OCI-LY7 (cell line): Measurements from ENCODE around the gene NME7. TPM values are rescaled to one million over a fixed set of nuclear protein-coding genes. Genes with fewer than 3 reads are reported as not detected.
"Not testable (repeated sequence)": the region's sequence is repeated elsewhere in the genome, so short reads cannot be mapped to it uniquely, and the experiment has no call there.

Experiments used
- BruUV-seq: library from RNA; stranded (reverse); fragments of 400-500 nt; replicated peaks from 2 replicates; lab custom pipeline; 2021; lab: Mats Ljungman, UMichigan
- CTCF ChIA-PET: fragments of 300-600 bp; sonication (Branson Sonifier 250); formaldehyde crosslinking; loops from one replicate; lab custom pipeline; 2022; ENCODE audit warnings: antibody characterized with exemption; ENCODE audit not compliant: unreplicated experiment; lab: Charles Lee
- POLR2A ChIA-PET: fragments of 300-600 bp; sonication (Branson Sonifier 250); formaldehyde crosslinking; loops from one replicate; lab custom pipeline; 2022; ENCODE audit warnings: antibody characterized with exemption; lab: Charles Lee
- DNase-seq: peaks from one replicate; pipeline ENCODE4 v3.0.0-alpha.2; 2015; ENCODE audit warnings: low spot score
- H2AFZ ChIP-seq: fragments of 200-600 bp; sonication (generic), shearing (Covaris generic); 2 replicates; pipeline ENCODE4 v1.6.1; 2014; ENCODE audit warnings: mild to moderate bottlenecking, antibody characterized with exemption, low read length, moderate library complexity
- H3K27ac ChIP-seq: fragments of 200-600 bp; sonication (generic); 2 replicates; pipeline ENCODE4 v1.5.1; 2014; ENCODE audit warnings: mixed run types, low read depth, mild to moderate bottlenecking, moderate library complexity, low read length, inconsistent platforms; ENCODE audit not compliant: poor library complexity, severe bottlenecking
- H3K36me3 ChIP-seq: fragments of 200-600 bp; sonication (generic); 2 replicates; pipeline ENCODE4 v1.6.1; 2014; ENCODE audit warnings: mild to moderate bottlenecking, antibody characterized with exemption, low read length, moderate library complexity, mixed read lengths; ENCODE audit not compliant: insufficient read depth
- H3K4me1 ChIP-seq: fragments of 200-600 bp; sonication (generic); 2 replicates; pipeline ENCODE4 v1.5.1; 2014; ENCODE audit warnings: mild to moderate bottlenecking, low read length; ENCODE audit not compliant: insufficient read depth, poor library complexity, severe bottlenecking
- H3K4me2 ChIP-seq: fragments of 200-600 bp; sonication (generic); 2 replicates; pipeline ENCODE4 v1.6.1; 2014; ENCODE audit warnings: mild to moderate bottlenecking, low read length
- H3K4me3 ChIP-seq: fragments of 200-600 bp; sonication (generic); 2 replicates; pipeline ENCODE4 v1.5.1; 2014; ENCODE audit warnings: mild to moderate bottlenecking, low read depth, low read length; ENCODE audit not compliant: poor library complexity, severe bottlenecking
- H3K79me2 ChIP-seq: fragments of 200-600 bp; sonication (generic); 2 replicates; pipeline ENCODE4 v1.6.1; 2016; ENCODE audit warnings: low read depth, mild to moderate bottlenecking, low read length, moderate library complexity, mixed read lengths; ENCODE audit not compliant: insufficient read depth
- H3K9me2 ChIP-seq: fragments of 200-600 bp; sonication (generic); 2 replicates; pipeline ENCODE4 v1.6.1; 2016; ENCODE audit warnings: mild to moderate bottlenecking, low read length, mixed read lengths; ENCODE audit not compliant: insufficient read depth
- H3K9me3 ChIP-seq: fragments of 200-600 bp; sonication (generic); 2 replicates; pipeline ENCODE4 v1.6.1; 2014; ENCODE audit warnings: mild to moderate bottlenecking, mixed run types, low read length, mixed read lengths
- H4K20me1 ChIP-seq: fragments of 200-600 bp; sonication (generic); 2 replicates; pipeline ENCODE4 v1.6.1; 2014; ENCODE audit warnings: mild to moderate bottlenecking, antibody characterized with exemption, low read length, moderate library complexity, mixed read lengths; ENCODE audit not compliant: insufficient read depth
- CTCF ChIP-seq: fragments of 200-600 bp; sonication (generic); conservative IDR thresholded peaks from 2 replicates; pipeline ENCODE4 v1.5.1; 2014; ENCODE audit warnings: mild to moderate bottlenecking, antibody characterized with exemption, low read length, moderate library complexity, mixed read lengths
- EZH2phosphoT487 ChIP-seq: fragments of 200-600 bp; sonication (generic); IDR thresholded peaks from 2 replicates; pipeline ENCODE4 v1.6.1; 2018; ENCODE audit warnings: low read depth, borderline replicate concordance, mild to moderate bottlenecking, mixed run types, antibody characterized with exemption, low read length, moderate library complexity, mixed read lengths
- intact Hi-C: fragments of 100-400 bp; cut with micrococcal nuclease; formaldehyde crosslinking; loops from one replicate; pipeline ENCODE4 v1.10.0; 2022; ENCODE audit not compliant: unreplicated experiment
- total RNA-seq, 2 experiments: library from RNA; depleted of rRNA in 1 of 2; stranded (reverse); fragments of >200 nt in 1 of 2; shearing (Covaris generic) in 1 of 2; gene quantifications; 2 replicates each; pipeline ENCODE4 v1.2.3, GENCODE V29; 2014 to 2022

NME7 gene
- total RNA-seq, 2 experiments from 2014 or later: 9.3 to 17.0 TPM

GRCh38 chr1:169347688-169348382 is 19.8 kb downstream of the NME7 start:
- POLR2A ChIA-PET: interaction anchor here (0.6 to 1.7 kb wide), 4 partner anchors 20 to 902 kb away, joined by 3 to 5 read pairs (median 4); partner anchors contain the start of genes BLZF1 and NME7
- no peak overlapping the region for H3K4me2 ChIP-seq
- H3K79me2 ChIP-seq: no peaks in the 10 kb centered on the region
- no peaks in the 10 kb centered on the region for H3K36me3 ChIP-seq
- CTCF ChIA-PET: interaction anchor here (1.2 kb wide), 1 partner anchor 745 kb away, joined by 3 read pairs; no protein-coding TSS in a partner anchor
- H3K9me2 ChIP-seq: no peaks in the 10 kb centered on the region
- TF ChIP-seq EZH2phosphoT487 (no peak), CTCF (no peak)
- H3K9me3 ChIP-seq: no peaks in the 10 kb centered on the region
- no peak overlapping the region for H3K27ac ChIP-seq
- intact Hi-C loops: loop anchor here (2.0 to 10.0 kb wide), 4 partner anchors 241 to 1003 kb away; partner anchors contain the start of gene ATP1B1
- no peak overlapping the region for H2AFZ ChIP-seq
- no peaks in the 10 kb centered on the region for H3K4me1 ChIP-seq
- no peaks in the 10 kb centered on the region for H4K20me1 ChIP-seq
- DNase-seq: no peak
- no peak overlapping the region for H3K4me3 ChIP-seq
- no TSS peak for BruUV-seq

DNA sequence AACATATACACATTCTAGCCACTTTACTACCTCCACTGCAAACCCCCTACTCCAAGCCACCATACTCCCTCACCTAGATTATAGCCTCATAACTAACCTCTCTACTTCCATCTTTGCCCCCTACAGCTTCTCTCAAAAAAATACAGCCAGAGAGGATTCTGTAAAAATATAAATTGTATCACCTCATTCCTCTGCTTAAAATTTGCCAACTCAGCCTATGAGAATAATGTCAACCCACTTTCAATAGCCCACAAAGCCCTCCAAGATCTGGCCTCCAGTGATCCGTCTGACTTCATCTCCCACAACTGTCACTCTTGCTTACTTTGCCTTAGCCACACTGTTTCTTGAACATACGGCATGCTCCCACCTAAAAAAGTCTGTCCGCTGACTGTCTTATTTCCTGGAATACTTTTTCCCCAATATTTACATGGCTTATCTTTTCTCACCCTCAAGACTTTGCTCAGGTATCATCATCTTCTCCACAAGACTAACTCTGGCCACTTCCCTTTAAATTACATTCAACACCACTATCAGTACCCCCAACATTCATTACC is 21.5 kb downstream of the NME7 start:
- Histone ChIP-seq H3K9me2 (no peaks in the 10 kb centered on the region), H3K27ac (no peak overlapping the region), H3K4me1 (no peaks in the 10 kb centered on the region), H3K9me3 (no peaks in the 10 kb centered on the region), H3K4me3 (no peak overlapping the region), H3K4me2 (no peak overlapping the region), H4K20me1 (no peaks in the 10 kb centered on the region), H2AFZ (no peak overlapping the region), H3K79me2 (no peaks in the 10 kb centered on the region), H3K36me3 (no peaks in the 10 kb centered on the region)
- intact Hi-C loops: loop anchor here (5.0 to 10.0 kb wide), 3 partner anchors 239 to 1001 kb away; partner anchors contain the start of gene ATP1B1
- BruUV-seq: no TSS peak
- no peak for DNase-seq
- ChIA-PET CTCF (interaction anchor here (0.6 kb wide), 1 partner anchor 237 kb away, joined by 5 read pairs; no protein-coding TSS in a partner anchor), POLR2A (interaction anchor here (0.6 to 0.7 kb wide), 3 partner anchors 275 to 729 kb away, joined by 3 to 4 read pairs (median 3); no protein-coding TSS in a partner anchor)
- no peak for TF ChIP-seq EZH2phosphoT487

DNA sequence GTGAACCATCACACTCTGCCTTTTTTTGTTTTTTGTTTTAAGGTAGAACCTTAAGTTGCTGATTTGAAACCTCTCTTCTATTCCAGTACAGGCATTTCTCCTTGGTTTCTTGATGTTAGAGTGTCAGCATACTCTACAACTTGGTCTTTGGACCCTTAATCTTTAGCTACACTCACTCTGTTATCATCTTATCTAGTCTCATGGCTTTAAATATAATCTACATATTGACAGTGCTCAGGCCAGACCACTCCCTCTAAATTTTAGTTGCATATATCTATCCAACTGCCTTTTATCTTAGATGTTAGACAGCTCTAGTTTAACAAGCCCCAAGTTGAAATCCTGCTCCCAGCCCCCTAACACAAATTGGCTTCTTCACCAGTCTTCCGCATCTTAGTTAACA is 22.1 kb downstream of the NME7 start:
- BruUV-seq: no TSS peak
- no peak overlapping the region for H2AFZ ChIP-seq
- no peaks in the 10 kb centered on the region for H3K4me1 ChIP-seq
- intact Hi-C loops: loop anchor here (5.0 to 10.0 kb wide), 3 partner anchors 238 to 1001 kb away; partner anchors contain the start of gene ATP1B1
- no peak for TF ChIP-seq CTCF
- TF ChIP-seq EZH2phosphoT487: no peak
- H3K79me2 ChIP-seq: no peaks in the 10 kb centered on the region
- H3K9me2 ChIP-seq: no peaks in the 10 kb centered on the region
- no peaks in the 10 kb centered on the region for H4K20me1 ChIP-seq
- H3K4me2 ChIP-seq: no peak overlapping the region
- no peak overlapping the region for H3K4me3 ChIP-seq
- ChIA-PET CTCF (interaction anchor here (0.6 kb wide), 1 partner anchor 236 kb away, joined by 5 read pairs; no protein-coding TSS in a partner anchor), POLR2A (interaction anchor here (0.6 to 0.7 kb wide), 2 partner anchors 22 to 303 kb away, joined by 3 to 5 read pairs; no protein-coding TSS in a partner anchor)
- H3K9me3 ChIP-seq: no peaks in the 10 kb centered on the region
- H3K36me3 ChIP-seq: no peaks in the 10 kb centered on the region
- no peak for DNase-seq
- no peak overlapping the region for H3K27ac ChIP-seq

GRCh38 chr1:169342096-169342495 is 25.5 kb downstream of the NME7 start:
- CTCF ChIA-PET, H3K4me1 ChIP-seq, H3K9me3 ChIP-seq, H3K27ac ChIP-seq, H3K9me2 ChIP-seq, BruUV-seq, H3K4me2 ChIP-seq, DNase-seq, H3K36me3 ChIP-seq, H3K4me3 ChIP-seq, H4K20me1 ChIP-seq, H3K79me2 ChIP-seq, POLR2A ChIA-PET, H2AFZ ChIP-seq: not testable (repeated sequence)
- intact Hi-C loops: loop anchor here (10.0 kb wide), 2 partner anchors 337 to 997 kb away; no protein-coding TSS in a partner anchor
